ENCODE data around the gene LMAN2L.

Gene LMAN2L

DNA sequence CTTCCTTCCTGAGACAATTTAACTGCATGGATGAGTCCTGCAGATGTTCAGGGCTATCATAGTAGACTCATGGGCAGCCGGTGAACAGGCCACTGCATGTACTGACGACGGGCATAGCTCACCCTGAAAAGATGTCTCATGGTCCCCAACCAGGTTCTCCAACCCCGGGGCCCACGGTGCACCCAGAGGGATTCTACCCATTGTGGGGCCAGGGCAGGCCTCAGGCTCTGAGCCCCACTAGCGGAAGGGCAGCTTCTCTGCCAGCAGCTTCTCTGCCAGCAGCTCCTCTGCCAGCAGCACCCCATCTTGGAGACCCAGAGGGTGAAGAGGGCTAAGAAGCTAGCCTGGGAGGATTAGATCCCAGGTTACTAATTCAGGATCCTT, 17.6 kb upstream of the LMAN2L start:
- Histone ChIP-seq H3K27me3 (peaks cover 11% of the 10 kb centered on the region), H3K4me3 (ENCODE audit: low read depth in 1 of 2, low read length in 1 of 2) (no peak overlapping the region), H3K27ac (no peak overlapping the region), H3K36me3 (no peaks in the 10 kb centered on the region), H3K4me1 (ENCODE audit: control insufficient read depth in 1 of 2, insufficient read depth in 1 of 2, low read depth in 1 of 2, low read length in 1 of 2) (peaks cover 31 to 45% of the 10 kb centered on the region in 2 experiments), H3K9me3 (no peaks in the 10 kb centered on the region)
- TF ChIP-seq, protein P1, sequence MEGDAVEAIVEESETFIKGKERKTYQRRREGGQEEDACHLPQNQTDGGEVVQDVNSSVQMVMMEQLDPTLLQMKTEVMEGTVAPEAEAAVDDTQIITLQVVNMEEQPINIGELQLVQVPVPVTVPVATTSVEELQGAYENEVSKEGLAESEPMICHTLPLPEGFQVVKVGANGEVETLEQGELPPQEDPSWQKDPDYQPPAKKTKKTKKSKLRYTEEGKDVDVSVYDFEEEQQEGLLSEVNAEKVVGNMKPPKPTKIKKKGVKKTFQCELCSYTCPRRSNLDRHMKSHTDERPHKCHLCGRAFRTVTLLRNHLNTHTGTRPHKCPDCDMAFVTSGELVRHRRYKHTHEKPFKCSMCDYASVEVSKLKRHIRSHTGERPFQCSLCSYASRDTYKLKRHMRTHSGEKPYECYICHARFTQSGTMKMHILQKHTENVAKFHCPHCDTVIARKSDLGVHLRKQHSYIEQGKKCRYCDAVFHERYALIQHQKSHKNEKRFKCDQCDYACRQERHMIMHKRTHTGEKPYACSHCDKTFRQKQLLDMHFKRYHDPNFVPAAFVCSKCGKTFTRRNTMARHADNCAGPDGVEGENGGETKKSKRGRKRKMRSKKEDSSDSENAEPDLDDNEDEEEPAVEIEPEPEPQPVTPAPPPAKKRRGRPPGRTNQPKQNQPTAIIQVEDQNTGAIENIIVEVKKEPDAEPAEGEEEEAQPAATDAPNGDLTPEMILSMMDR (IDR thresholded peaks at IDR 0.05): no peak

GRCh38 chr2:96756788-96757476, 17.1 kb upstream of the LMAN2L start:
- peaks cover 6% of the 10 kb centered on the region for H3K27me3 ChIP-seq
- peaks cover 31 to 40% of the 10 kb centered on the region in 2 experiments for H3K4me1 ChIP-seq (ENCODE audit: control insufficient read depth in 1 of 2, insufficient read depth in 1 of 2, low read depth in 1 of 2, low read length in 1 of 2)
- no peaks in the 10 kb centered on the region for H3K36me3 ChIP-seq
- H3K27ac ChIP-seq: no peak overlapping the region
- H3K9me3 ChIP-seq: no peaks in the 10 kb centered on the region
- TF ChIP-seq, protein P1 (IDR thresholded peaks at IDR 0.05): no peak
- H3K4me3 ChIP-seq (ENCODE audit: low read depth in 1 of 2, low read length in 1 of 2): no peak overlapping the region

DNA sequence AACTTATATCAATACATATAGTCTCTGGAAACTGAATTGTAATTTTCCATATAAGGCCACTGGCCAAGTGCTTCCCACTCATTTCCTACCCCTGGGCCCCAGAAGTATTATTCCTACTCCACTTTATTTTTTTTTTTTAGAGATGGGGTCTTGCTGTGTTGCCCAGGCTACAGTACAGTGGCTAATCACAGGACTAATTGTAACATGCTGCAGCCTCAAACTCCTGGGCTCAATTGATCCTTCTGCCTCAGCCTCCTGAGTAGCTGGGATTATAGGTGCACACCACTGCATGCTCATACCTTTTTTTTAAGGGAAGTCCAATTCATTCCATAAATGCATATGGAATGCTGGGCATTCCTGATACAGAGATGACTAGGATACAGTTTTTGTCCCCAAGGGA, 14.5 kb upstream of the LMAN2L start:
- TF ChIP-seq, protein P1 (IDR thresholded peaks at IDR 0.05): no peak
- H3K27ac ChIP-seq: no peak overlapping the region

GRCh38 chr2:96753661-96754282, 13.9 kb upstream of the LMAN2L start:
- H3K4me3 ChIP-seq (ENCODE audit: low read depth in 1 of 2, low read length in 1 of 2): no peak overlapping the region
- TF ChIP-seq, protein P1 (IDR thresholded peaks at IDR 0.05): no peak
- H3K36me3 ChIP-seq: no peaks in the 10 kb centered on the region
- H3K9me3 ChIP-seq: no peaks in the 10 kb centered on the region
- no peak overlapping the region for H3K27ac ChIP-seq
- H3K4me1 ChIP-seq (ENCODE audit: control insufficient read depth in 1 of 2, insufficient read depth in 1 of 2, low read depth in 1 of 2, low read length in 1 of 2): peaks cover 14 to 15% of the 10 kb centered on the region in 2 experiments
- no peaks in the 10 kb centered on the region for H3K27me3 ChIP-seq

More for the DNA sequence above, 14.5 kb upstream of the LMAN2L start:
- Histone ChIP-seq H3K4me3 (ENCODE audit: low read depth in 1 of 2, low read length in 1 of 2) (no peak overlapping the region), H3K4me1 (ENCODE audit: control insufficient read depth in 1 of 2, insufficient read depth in 1 of 2, low read depth in 1 of 2, low read length in 1 of 2) (peaks cover 16 to 19% of the 10 kb centered on the region in 2 experiments), H3K36me3 (no peaks in the 10 kb centered on the region), H3K9me3 (no peaks in the 10 kb centered on the region), H3K27me3 (no peaks in the 10 kb centered on the region)

- Histone ChIP-seq H3K4me1 (ENCODE audit: control insufficient read depth in 1 of 2, insufficient read depth in 1 of 2, low read depth in 1 of 2, low read length in 1 of 2) (peaks cover 19 to 23% of the 10 kb centered on the region in 2 experiments), H3K9me3 (no peaks in the 10 kb centered on the region), H3K27me3 (no peaks in the 10 kb centered on the region), H3K36me3 (no peaks in the 10 kb centered on the region), H3K4me3 (ENCODE audit: low read depth in 1 of 2, low read length in 1 of 2) (no peak overlapping the region), H3K27ac (no peak overlapping the region)
- TF ChIP-seq, protein P1 (IDR thresholded peaks at IDR 0.05): no peak
Measured at GRCh38 chr2:96751800-96752199, 11.9 kb upstream of the LMAN2L start.
